Measurements from ENCODE around the gene PRR23E.

PRR23E gene

GRCh38 chr3:127195417-127195816 lies 2.5 kb downstream of the PRR23E start:
- Histone ChIP-seq H3K4me3 (replicated peaks; ENCODE audit: insufficient read depth, low read length) (no peak overlapping the region), H3K27ac (replicated peaks) (no peak overlapping the region), H3K27me3 (ENCODE audit: insufficient read depth, poor library complexity, severe bottlenecking) (no peaks in the 10 kb centered on the region)
- no peak for DNase-seq (ENCODE audit: low read depth in 1 of 2, low spot score in 1 of 2)
- TF ChIP-seq CTCF (IDR thresholded peaks at IDR 0.05; ENCODE audit: insufficient read depth, low read length) (no peak), REST (IDR thresholded peaks at IDR 0.05; ENCODE audit: insufficient replicate concordance, low read depth) (no peak), POLR2AphosphoS5 (IDR thresholded peaks at IDR 0.05; ENCODE audit: low read depth) (no peak), GABPA (IDR thresholded peaks at IDR 0.05; ENCODE audit: low read depth) (no peak), SPI1 (IDR thresholded peaks at IDR 0.05; ENCODE audit: borderline replicate concordance, low read depth) (no peak)

DNA sequence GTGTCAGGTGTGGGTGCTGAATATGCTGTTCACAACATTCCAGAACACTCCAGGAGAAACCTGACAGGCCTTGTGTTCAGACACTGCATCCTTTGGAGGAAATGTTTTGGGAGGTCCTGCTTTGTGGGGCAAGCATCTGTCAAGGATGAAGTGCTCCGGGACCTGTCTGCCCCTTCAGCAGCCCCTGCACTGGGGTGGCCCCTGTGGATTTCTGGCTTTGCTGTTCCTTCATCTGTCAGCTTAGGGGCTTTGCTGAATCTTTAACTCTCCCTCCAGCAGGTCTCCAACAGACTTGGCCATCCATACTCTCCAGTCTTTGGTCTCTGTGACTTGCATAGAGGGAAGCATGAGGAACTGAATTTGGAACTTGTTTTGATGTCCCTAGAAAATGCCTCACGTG lies 3.1 kb downstream of the PRR23E start:
- no peak overlapping the region for H3K4me3 ChIP-seq (replicated peaks; ENCODE audit: insufficient read depth, low read length)
- TF ChIP-seq CTCF (IDR thresholded peaks at IDR 0.05; ENCODE audit: insufficient read depth, low read length) (no peak), SPI1 (IDR thresholded peaks at IDR 0.05; ENCODE audit: borderline replicate concordance, low read depth) (no peak), POLR2AphosphoS5 (IDR thresholded peaks at IDR 0.05; ENCODE audit: low read depth) (no peak), REST (IDR thresholded peaks at IDR 0.05; ENCODE audit: insufficient replicate concordance, low read depth) (no peak), GABPA (IDR thresholded peaks at IDR 0.05; ENCODE audit: low read depth) (no peak)
- no peak overlapping the region for H3K27ac ChIP-seq (replicated peaks)
- no peaks in the 10 kb centered on the region for H3K27me3 ChIP-seq (ENCODE audit: insufficient read depth, poor library complexity, severe bottlenecking)
- no peak for DNase-seq (ENCODE audit: low read depth in 1 of 2, low spot score in 1 of 2)

DNA sequence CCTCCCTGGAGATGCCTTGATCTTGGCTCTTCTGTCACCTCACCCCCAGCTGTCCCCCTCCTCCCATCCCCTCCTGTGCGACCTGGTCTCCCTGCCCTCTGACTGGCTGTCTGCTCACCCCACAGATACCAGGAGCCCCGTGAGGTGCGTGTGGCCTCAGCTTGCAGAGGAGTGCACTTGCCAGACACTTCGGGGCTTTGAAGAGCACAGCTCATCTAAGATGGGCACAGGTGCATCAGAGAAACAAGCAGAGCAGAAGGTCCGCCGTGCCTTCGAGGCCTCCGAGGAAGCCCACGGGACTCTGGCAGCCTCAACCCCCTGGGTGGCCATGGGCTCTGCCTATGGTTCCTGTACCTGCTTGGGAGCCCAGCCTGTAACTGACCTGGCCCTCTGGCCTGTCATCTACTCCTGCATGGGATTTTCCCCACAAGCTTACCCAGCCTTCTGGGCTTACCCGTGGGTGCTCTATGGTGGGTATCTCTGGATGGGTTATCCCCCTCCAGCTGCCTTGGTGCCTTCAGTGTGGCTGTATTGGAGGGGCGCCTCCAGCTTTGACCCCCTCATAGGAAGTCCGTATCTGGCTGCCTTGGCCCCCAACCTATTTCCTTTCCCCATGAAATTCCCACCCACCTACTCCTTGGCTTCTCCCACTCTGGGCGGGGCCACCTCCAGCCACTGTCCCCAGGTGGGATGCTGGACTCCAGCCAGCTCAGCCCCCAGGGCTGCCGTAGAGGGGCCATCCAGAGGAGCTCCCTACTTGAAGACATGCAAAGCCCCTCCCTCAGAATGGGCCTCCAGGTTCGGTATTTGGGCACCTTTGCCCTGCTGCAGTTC lies 3.8 kb downstream of the PRR23E start:
- no peak for DNase-seq (ENCODE audit: low read depth in 1 of 2, low spot score in 1 of 2)
- Histone ChIP-seq H3K4me3 (replicated peaks; ENCODE audit: insufficient read depth, low read length) (no peak overlapping the region), H3K27ac (replicated peaks) (no peak overlapping the region), H3K27me3 (ENCODE audit: insufficient read depth, poor library complexity, severe bottlenecking) (no peaks in the 10 kb centered on the region)
- TF ChIP-seq CTCF (IDR thresholded peaks at IDR 0.05; ENCODE audit: insufficient read depth, low read length) (no peak), GABPA (IDR thresholded peaks at IDR 0.05; ENCODE audit: low read depth) (no peak), POLR2AphosphoS5 (IDR thresholded peaks at IDR 0.05; ENCODE audit: low read depth) (no peak), SPI1 (IDR thresholded peaks at IDR 0.05; ENCODE audit: borderline replicate concordance, low read depth) (no peak), REST (IDR thresholded peaks at IDR 0.05; ENCODE audit: insufficient replicate concordance, low read depth) (no peak)
